Heart right ventricle (tissue), 16 donors: ENCODE measurements around the gene CDK6. TPM values are rescaled to one million over a fixed set of nuclear protein-coding genes. Genes with fewer than 3 reads are reported as not detected.

Source experiments
- ATAC-seq, 8 donors: fragments of 200-7000 bp; cut with Tn5 transposase; one replicate each; pipeline ENCODE4 v1.9.1; 2020; ENCODE audit warnings: mild to moderate bottlenecking in 8 of 8, moderate library complexity in 8 of 8, moderate number of reproducible peaks in 1 of 8
- DNase-seq, 2 donors: peaks; one replicate each; pipeline ENCODE4 v3.0.0-alpha.2; 2020
- H3K27ac ChIP-seq, 10 donors: fragments of 200-600 bp; sonication (generic) in 2 of 10; one replicate each; pipeline versions ENCODE4 v1.5.0 to v1.8.0; 2020 to 2022; ENCODE audit warnings: mild to moderate bottlenecking in 3 of 10
- H3K27me3 ChIP-seq, 7 donors: fragments of 200-600 bp; one replicate each; pipeline ENCODE4 v1.8.0; 2021 to 2022; ENCODE audit warnings: mild to moderate bottlenecking in 2 of 7
- H3K36me3 ChIP-seq, 9 donors: fragments of 200-600 bp; sonication (generic) in 1 of 9; one replicate each; pipeline versions ENCODE4 v1.5.0 to v1.8.0; 2020 to 2022; ENCODE audit warnings: mild to moderate bottlenecking in 2 of 9
- H3K4me1 ChIP-seq, 9 donors: fragments of 200-600 bp; sonication (generic) in 1 of 9; one replicate each; pipeline versions ENCODE4 v1.5.0 to v1.8.0; 2020 to 2022; ENCODE audit warnings: mild to moderate bottlenecking in 4 of 9
- H3K4me3 ChIP-seq, 10 donors: fragments of 200-600 bp; sonication (generic) in 2 of 10; one replicate each; pipeline versions ENCODE4 v1.5.0 to v1.8.0; 2020 to 2022; ENCODE audit warnings: mild to moderate bottlenecking in 7 of 10, moderate library complexity in 2 of 10
- H3K9me3 ChIP-seq, 11 donors: fragments of 200-600 bp in 10 of 11; sonication (generic) in 2 of 11; one replicate each; pipeline versions ENCODE4 v1.5.0 to v1.8.0; 2013 to 2022; ENCODE audit warnings: mild to moderate bottlenecking in 2 of 11, control low read depth in 1 of 11, moderate library complexity in 1 of 11
- WGBS, 2 donors: extraction: QIAGEN DNeasy Blood & Tissue Kit; methylation state at CpG; one replicate each; pipeline ENCODE4 v1.1.7; 2013; ENCODE audit warnings: inconsistent platforms in 1 of 2; 5-methylcytosine and 5-hydroxymethylcytosine counted together
- intact Hi-C, 10 donors: fragments of 100-400 bp; cut with DNase I; formaldehyde crosslinking; loops; one replicate each; pipeline versions ENCODE4 v1.11.1 to v1.14.2; 2022
- polyA plus RNA-seq, 2 donors: library from polyadenylated mRNA; stranded (reverse); fragments of 200-250 nt; gene quantifications; one replicate each; pipeline ENCODE4 v1.2.3, GENCODE V29; 2013
- total RNA-seq, 10 donors: library from RNA; stranded (reverse); fragmentation: NEBNext Ultra II Directional in 3 of 10; extraction: Animal tissue kit (Norgen Biotek cat#: 25700) in 3 of 10; gene quantifications; one replicate each; pipeline versions ENCODE4 v1.2.1 to v1.2.4, GENCODE V29; 2021 to 2023
- TF ChIP-seq, protein P1 (sequence below), 9 donors: fragments of 200-600 bp; sonication (generic) in 2 of 9; IDR thresholded peaks; one replicate each; pipeline versions ENCODE4 v1.5.0 to v1.8.0; 2021 to 2022; ENCODE audit warnings: antibody characterized with exemption in 9 of 9, mild to moderate bottlenecking in 5 of 9, moderate library complexity in 1 of 9
- donor health status: Arrhythmogenic right ventricular cardiomyopathy.
- donor health status: ischemic (EF 13 %, LVEDD 7.1; RV severe dilation, severe dysfunction).
- donor health status: healthy with polysubstance abuse.
- donor health status: DM: no; HTN: yes; CAD: no.
- donor health status: DM: no; HTN: no; CAD: no.
- donor health status: ischemic (EF 25% LVEDD 6.9; RV normal size, moderate dysfunction).
- donor health status: ischemic (EF 25% LVEDD 5.7; RV mildly dilated, moderate dysfunction).
- donor health status: healthy.
- donor health status: DM: yes; HTN: yes; CAD: no.
- donor health status: Ischemic cardiomyopathy.
- donor health status: ischemic (EF 35%, LVEDD 5.7; RV mildly dilated, moderate dysfunction).
- donor health status: nonischemic (EF 11% LVEDD 7.7; RV severe dilation, severe dysfunction).
- donor health status: DM: yes; HTN: yes; CAD: no.
- donor health status: PGD.
- donor health status: ischemic (EF 29% LVEDD 5.4; RV normal size, mild dysfunction).
- donor health status: nonischemic (EF 23%, LVEDD 6.1; RV moderate dilation, normal function).

Gene CDK6
- total and polyA plus RNA-seq, 12 donors = 2.6 to 31.5 (median 16.4) TPM

DNA sequence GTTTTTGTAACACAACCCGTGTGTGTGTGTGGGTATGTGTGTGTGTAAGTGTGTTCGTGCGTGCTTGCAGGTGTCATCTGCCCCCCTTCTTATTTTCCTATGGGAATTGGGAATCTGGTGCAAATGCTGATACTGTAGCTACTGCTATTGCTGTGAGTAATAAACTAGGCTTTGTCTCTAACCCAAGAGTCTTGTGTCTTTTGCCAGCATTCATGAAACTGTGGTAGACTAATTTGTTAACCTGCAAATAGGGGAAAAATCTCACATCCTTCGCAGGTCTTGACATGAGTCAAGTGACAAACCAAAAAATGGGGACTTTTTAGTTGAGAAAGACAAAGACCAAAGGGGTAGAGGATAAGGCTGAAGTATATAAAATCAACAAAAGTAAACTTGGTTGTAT is 188.3 kb downstream of the CDK6 start:
- intact Hi-C loops = loop anchor here in 1 of 10 donors (5.0 kb wide), 1 partner anchor 34 kb away; no protein-coding TSS in a partner anchor
- DNase-seq = no peak
- Histone ChIP-seq H3K36me3 (no peaks in the 10 kb centered on the region), H3K9me3 (no peaks in the 10 kb centered on the region), H3K27ac (no peak overlapping the region), H3K27me3 (no peaks in the 10 kb centered on the region), H3K4me3 (no peak overlapping the region), H3K4me1 (peaks cover 18 to 37% (median 28%) of the 10 kb centered on the region in 9 donors)
- TF ChIP-seq, protein P1, sequence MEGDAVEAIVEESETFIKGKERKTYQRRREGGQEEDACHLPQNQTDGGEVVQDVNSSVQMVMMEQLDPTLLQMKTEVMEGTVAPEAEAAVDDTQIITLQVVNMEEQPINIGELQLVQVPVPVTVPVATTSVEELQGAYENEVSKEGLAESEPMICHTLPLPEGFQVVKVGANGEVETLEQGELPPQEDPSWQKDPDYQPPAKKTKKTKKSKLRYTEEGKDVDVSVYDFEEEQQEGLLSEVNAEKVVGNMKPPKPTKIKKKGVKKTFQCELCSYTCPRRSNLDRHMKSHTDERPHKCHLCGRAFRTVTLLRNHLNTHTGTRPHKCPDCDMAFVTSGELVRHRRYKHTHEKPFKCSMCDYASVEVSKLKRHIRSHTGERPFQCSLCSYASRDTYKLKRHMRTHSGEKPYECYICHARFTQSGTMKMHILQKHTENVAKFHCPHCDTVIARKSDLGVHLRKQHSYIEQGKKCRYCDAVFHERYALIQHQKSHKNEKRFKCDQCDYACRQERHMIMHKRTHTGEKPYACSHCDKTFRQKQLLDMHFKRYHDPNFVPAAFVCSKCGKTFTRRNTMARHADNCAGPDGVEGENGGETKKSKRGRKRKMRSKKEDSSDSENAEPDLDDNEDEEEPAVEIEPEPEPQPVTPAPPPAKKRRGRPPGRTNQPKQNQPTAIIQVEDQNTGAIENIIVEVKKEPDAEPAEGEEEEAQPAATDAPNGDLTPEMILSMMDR (IDR thresholded peaks at IDR 0.05) = no peak
- no peak for ATAC-seq
- 92 to 95% methylated on average over 4 of the region's 4 CpGs for WGBS, 2 donors

DNA sequence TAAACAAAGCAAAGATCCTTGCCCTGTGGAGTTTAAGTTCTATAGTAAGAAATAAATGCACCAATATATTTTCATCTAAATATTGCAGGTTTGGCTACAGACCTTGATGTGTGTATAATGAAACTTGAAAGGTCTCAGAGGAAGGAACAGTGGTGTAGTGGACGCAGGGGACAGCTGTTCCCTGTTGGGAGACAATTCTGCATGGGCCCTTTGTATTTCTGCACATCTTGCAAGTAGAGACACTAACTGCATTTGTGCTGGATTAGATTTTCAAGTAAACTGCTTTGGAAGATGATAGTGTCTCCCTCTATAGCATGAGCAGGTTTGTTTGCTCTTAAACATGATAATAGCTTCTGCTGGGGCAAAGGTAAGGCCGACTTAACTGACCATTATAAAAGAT is 188.7 kb downstream of the CDK6 start:
- TF ChIP-seq, protein P1 (IDR thresholded peaks at IDR 0.05) = no peak
- Histone ChIP-seq H3K27me3 (no peaks in the 10 kb centered on the region), H3K27ac (no peak overlapping the region), H3K36me3 (no peaks in the 10 kb centered on the region), H3K4me3 (no peak overlapping the region), H3K4me1 (peaks cover 18 to 39% (median 28%) of the 10 kb centered on the region in 9 donors), H3K9me3 (no peaks in the 10 kb centered on the region)
- DNase-seq = no peak
- intact Hi-C loops = loop anchor here in 1 of 10 donors (5.0 kb wide), 1 partner anchor 35 kb away; no protein-coding TSS in a partner anchor
- ATAC-seq = no peak
- 83 to 90% methylated on average over 2 of the region's 2 CpGs for WGBS, 2 donors

DNA sequence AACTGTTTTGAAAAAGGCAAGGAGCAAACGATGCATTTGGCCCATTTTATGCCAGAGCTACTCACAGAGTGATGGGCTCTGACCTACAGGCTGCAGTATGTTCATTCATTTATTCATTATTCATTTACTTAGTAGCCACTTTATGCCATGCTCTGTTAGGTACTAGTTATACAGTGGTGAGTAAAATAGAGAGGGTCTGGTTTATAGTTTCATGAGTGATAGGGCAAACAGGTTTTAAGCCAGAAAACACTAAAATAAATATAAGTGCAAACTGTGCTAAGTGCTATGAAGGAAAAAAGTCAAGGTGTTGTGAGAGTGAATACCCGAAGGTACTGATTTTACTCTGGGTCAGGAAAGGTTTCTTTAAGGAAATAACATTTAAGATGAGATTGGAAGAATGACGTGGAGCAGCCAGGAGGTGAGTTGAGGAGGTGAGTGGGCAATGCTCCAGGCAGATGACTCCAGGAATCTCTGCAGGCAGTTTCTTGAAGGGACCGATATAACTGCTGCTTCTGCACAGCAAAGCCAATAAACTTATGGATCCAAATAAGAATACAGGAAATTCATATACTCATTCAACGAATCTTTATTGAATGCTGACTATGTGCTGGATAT is 189.3 kb downstream of the CDK6 start:
- H3K27ac ChIP-seq = no peak overlapping the region
- DNase-seq (no peak), ATAC-seq (no peak)
- intact Hi-C loops = loop anchor here in 1 of 10 donors (5.0 kb wide), 1 partner anchor 35 kb away; no protein-coding TSS in a partner anchor
- TF ChIP-seq, protein P1 (IDR thresholded peaks at IDR 0.05) = no peak
- no peaks in the 10 kb centered on the region for H3K36me3 ChIP-seq
- peaks cover 18 to 42% (median 28%) of the 10 kb centered on the region in 9 donors for H3K4me1 ChIP-seq
- 83 to 86% methylated on average over 5 of the region's 5 CpGs for WGBS, 2 donors
- H3K9me3 ChIP-seq = no peaks in the 10 kb centered on the region
- no peak overlapping the region for H3K4me3 ChIP-seq
- no peaks in the 10 kb centered on the region for H3K27me3 ChIP-seq

DNA sequence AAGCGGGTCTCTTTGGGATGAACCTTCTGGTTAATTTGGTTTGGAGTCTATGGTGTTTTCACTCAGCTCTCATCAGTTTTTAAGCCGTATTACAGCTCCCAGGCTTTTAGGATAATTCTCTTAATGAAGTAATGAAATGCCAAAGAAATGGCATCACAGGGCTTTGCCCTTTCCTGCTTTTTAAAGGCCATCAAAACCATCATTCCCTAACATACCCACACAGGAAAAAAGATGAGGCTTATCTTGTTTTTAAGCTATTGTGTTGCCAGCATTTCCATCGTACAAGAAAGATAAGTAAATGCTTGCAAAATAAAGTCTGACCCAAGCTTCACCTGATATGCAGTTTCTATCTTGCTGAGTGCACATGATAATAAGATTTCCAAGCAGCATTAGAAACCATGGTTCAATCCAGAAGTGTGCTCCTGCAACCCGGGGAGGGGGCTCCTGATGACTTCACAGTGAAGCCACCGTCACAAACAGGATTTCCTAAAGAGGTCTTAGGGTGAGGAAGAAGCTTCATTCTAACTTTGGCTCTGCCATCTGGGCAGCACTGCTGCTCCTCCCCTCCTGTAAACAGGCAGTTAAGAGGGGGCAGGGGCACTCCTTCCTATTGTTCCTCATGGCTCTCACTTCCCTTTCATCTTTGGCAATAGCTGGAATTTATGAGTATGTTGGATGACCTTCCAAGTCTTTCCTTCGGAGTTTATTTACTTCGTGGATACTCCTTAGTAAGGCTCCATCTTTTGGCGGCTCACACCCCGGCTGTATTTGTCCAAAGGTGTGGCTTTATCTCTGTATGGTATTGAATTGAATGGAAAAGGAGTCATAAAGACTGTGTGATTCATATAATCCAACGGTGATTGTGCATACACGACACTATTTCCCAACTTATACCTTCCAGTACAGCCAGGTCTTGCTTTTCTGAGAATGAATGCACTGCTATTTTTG is 191.0 kb downstream of the CDK6 start:
- peaks cover 18 to 56% (median 29%) of the 10 kb centered on the region in 9 donors for H3K4me1 ChIP-seq
- no peaks in the 10 kb centered on the region for H3K9me3 ChIP-seq
- TF ChIP-seq, protein P1 (IDR thresholded peaks at IDR 0.05) = no peak
- H3K36me3 ChIP-seq = no peaks in the 10 kb centered on the region
- intact Hi-C loops = loop anchor here in 1 of 10 donors (5.0 kb wide), 1 partner anchor 37 kb away; no protein-coding TSS in a partner anchor
- peak overlapping the region in 9 of 10 donors; percentile 9 to 59 (median 42) for H3K27ac ChIP-seq
- H3K4me3 ChIP-seq = no peak overlapping the region
- peak; percentile 21 to 78 (median 56) for ATAC-seq
- DNase-seq = no peak
- no peaks in the 10 kb centered on the region for H3K27me3 ChIP-seq
- 35 to 38% methylated on average over 11 of the region's 11 CpGs for WGBS, 2 donors
